ENCODE results near the gene SLAMF8. TPM values are rescaled to one million over a fixed set of nuclear protein-coding genes. Genes with fewer than 3 reads are reported as not detected.

SLAMF8 gene
- total RNA-seq, 1 experiment from 2014 or later = not detected

- Histone ChIP-seq H4K20me1 (ENCODE audit: control insufficient read depth, insufficient read depth, insufficient read length) (no peaks in the 10 kb centered on the region), H2BK12ac (ENCODE audit: insufficient read length, low read depth, low read length) (no peak overlapping the region), H3K56ac (ENCODE audit: insufficient read length, low read depth, low read length) (no peak overlapping the region), H3K9me3 (ENCODE audit: control insufficient read depth, low read depth, low read length) (no peaks in the 10 kb centered on the region), H4K91ac (ENCODE audit: insufficient read length, low read depth, low read length) (no peak overlapping the region), H2AK5ac (ENCODE audit: insufficient read length, low read length) (no peak overlapping the region), H3K23me2 (ENCODE audit: insufficient read length, low read depth, low read length, poor library complexity, severe bottlenecking) (no peaks in the 10 kb centered on the region), H4K8ac (replicated peaks; ENCODE audit: insufficient read length, low read depth, low read length) (no peak overlapping the region), H3K27ac (ENCODE audit: insufficient read length, low read depth, low read length) (no peak overlapping the region), H2BK20ac (ENCODE audit: low read depth, low read length, poor library complexity, severe bottlenecking) (no peak overlapping the region), H3K18ac (ENCODE audit: insufficient read length, low read depth, low read length) (no peak overlapping the region), H3K4ac (ENCODE audit: low read depth, low read length) (no peak overlapping the region), H3T11ph (ENCODE audit: low read length) (no peak overlapping the region), H3K23ac (ENCODE audit: insufficient read length, low read depth, low read length) (no peak overlapping the region), H4K5ac (ENCODE audit: insufficient read length, low read depth, low read length) (no peak overlapping the region), H3K27me3 (ENCODE audit: insufficient read depth, low read length) (no peaks in the 10 kb centered on the region), H3K79me1 (ENCODE audit: insufficient read depth, low read depth, low read length, poor library complexity, severe bottlenecking) (no peaks in the 10 kb centered on the region), H2BK5ac (ENCODE audit: insufficient read length, low read length) (no peak overlapping the region), H3K14ac (ENCODE audit: insufficient read depth, low read length) (no peak overlapping the region), H3K4me2 (ENCODE audit: insufficient read depth, insufficient read length, low read length) (no peak overlapping the region), H3K4me1 (ENCODE audit: insufficient read depth, low read length) (no peaks in the 10 kb centered on the region), H2AFZ (ENCODE audit: low read length) (no peak overlapping the region), H3K9ac (ENCODE audit: extremely low read depth, insufficient read length, low read length) (no peak overlapping the region), H2BK15ac (ENCODE audit: low read depth, low read length) (no peak overlapping the region), H3K79me2 (ENCODE audit: insufficient read depth, low read length) (no peaks in the 10 kb centered on the region), H2BK120ac (ENCODE audit: low read depth, low read length, poor library complexity, severe bottlenecking) (no peak overlapping the region)
- Mint-ChIP-seq H3K27ac (no peak overlapping the region), H3K4me1 (no peaks in the 10 kb centered on the region), H3K4me3 (no peak overlapping the region), H3K27me3 (ENCODE audit: low read depth) (peaks cover 6% of the 10 kb centered on the region), H3K36me3 (ENCODE audit: insufficient read depth in 1 of 3, low read depth in 3 of 3) (no peaks in the 10 kb centered on the region), H3K9me3 (no peaks in the 10 kb centered on the region)
- no peak for TF ChIP-seq CTCF (conservative IDR thresholded peaks at IDR 0.05)
- DNase-seq = no peak
- no CpG with 5 or more reads among the region's 4 CpGs for WGBS (ENCODE audit: extremely low coverage, insufficient read length, low lambda C conversion rate)
Observed at GRCh38 chr1:159799446-159799985, 27.2 kb upstream of the SLAMF8 start.
